GM18520 (cell line): Measurements from ENCODE around the gene FBXO8.
"Not testable (repeated sequence)": the region's sequence is repeated elsewhere in the genome, so short reads cannot be mapped to it uniquely, and the experiment has no call there.

Experiments used
- ATAC-seq: cut with Tn5 transposase; IDR thresholded peaks from one replicate; pipeline ENCODE4 v1.9.1; 2021; ENCODE audit not compliant: unreplicated experiment

The FBXO8 gene, protein sequence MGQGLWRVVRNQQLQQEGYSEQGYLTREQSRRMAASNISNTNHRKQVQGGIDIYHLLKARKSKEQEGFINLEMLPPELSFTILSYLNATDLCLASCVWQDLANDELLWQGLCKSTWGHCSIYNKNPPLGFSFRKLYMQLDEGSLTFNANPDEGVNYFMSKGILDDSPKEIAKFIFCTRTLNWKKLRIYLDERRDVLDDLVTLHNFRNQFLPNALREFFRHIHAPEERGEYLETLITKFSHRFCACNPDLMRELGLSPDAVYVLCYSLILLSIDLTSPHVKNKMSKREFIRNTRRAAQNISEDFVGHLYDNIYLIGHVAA

DNA sequence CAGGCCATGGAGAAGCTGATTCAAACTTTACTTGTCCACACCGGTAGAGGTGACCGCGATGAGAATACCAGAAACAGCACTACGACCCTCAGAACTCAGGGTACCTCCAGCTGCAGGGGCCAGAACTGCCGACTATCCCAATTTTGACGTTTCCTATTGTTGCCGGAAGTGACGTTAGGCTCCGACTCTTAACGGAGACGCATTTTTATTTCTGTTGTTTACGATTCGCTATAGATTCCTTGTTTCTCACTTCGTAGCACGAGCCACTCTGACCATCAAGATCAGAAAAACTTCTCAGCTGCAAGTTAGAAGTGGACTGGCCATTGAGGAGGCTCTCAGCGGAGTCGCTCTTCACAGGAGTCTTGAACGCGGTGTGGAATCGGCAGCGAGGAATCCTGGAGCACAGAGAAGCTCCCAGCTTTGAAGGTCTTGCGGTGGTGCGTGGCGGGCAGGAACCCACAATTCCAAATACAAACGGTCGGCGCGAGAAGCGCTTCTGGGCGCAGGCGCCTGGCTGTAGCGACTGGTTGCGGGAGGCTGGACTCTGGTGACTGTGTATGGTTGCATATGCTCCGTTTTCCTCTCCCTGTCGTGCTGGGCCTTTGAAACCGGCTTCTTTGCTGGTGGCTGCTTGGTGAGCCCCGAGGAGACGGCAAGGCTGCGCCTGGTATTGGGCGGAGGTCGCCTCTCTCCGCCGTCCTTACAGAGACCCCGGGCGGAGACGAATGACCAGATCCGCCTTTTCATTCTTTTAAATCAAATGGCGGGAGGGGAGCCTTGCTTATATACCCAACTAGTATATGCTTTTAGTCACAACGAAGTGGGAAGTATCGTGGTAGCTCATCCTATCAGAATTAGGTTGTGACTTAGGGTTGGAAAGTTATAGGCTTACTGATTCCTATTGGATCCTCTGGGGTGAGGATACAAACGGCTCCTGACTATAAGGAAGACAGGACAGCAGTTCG is at the start of gene FBXO8, which contains the start of gene CEP44:
Gene FBXO8 (minus strand): TSS at position 161 of the 965 bp plus-strand sequence. CDS start 20,575 bp downstream, outside the sequence.
Gene CEP44 (plus strand): TSS at position 405 of the 965 bp plus-strand sequence. CDS start 15,211 bp downstream, outside the sequence.
- peak; percentile 31 for ATAC-seq

DNA sequence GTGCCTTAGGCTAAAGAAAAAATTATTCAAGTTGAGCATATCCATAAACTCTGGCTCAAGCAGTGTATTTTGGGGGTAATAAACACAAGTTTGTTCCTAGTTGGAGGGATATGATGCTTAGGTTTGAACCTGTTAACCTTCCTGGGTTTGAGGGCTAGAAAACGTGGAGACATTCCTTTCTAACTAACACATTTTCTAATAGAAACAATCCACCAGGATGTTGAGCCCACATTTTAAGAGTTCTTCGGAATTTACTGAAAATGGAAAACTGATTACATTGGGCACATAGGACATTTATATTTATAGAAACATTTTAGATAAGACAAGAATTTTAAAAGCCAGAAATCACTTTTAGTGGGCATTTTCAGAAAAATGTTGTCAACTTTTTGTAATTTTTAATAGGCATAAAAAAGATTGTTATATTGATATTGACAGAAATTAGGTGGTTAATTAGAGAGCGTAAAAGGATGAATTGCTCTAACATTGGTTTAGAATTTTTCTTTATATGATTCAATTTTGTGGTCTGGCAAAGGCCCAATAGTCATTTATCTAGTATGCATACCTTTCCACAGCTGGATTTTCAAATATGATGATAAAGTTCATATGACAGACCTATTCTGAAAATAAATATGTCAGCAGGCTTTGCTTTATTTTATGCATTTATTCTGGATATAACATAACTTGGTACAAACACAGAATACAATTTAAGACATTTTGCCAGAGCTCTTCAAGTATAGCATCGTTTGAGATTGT is 49.5 kb upstream of the FBXO8 start:
- no peak for ATAC-seq

DNA sequence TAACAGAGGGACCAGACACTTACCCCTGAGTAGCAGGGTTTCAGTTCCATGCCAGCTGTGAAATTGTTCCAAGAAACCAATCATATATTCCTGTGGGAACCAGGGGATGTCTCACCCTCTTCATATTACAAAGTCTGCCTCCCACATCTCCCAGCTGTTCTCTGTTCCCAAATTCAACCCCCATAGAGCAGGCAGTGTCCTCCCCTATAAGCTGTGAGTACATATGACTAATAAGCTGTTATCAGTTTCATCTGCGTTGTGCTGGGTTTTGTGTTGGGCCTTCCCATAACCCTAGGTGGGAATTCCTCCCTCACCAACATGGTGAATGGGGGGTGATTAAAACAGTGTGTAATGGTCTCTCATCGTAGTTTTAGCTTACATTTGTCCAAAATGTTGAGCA is 41.3 kb upstream of the FBXO8 start:
- no peak for ATAC-seq

DNA sequence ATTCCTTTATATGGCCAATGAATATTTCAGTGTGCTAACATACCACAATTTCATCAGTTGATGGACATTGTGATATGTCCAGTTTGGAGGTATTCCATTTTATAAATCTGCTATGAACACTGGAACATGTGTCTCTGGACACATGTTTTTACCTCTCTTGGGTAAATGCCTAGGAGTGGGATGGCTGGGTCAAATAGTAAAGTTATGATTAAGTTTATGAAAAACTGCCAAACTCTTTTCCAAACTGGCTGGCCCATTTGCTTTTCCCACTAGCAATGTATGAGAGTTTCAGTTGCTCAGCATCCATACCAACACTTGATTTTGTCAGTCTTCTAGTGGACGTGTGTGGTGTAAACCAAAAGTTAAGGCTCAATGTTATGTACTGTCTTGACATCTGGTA is 40.8 kb upstream of the FBXO8 start:
- no peak for ATAC-seq

DNA sequence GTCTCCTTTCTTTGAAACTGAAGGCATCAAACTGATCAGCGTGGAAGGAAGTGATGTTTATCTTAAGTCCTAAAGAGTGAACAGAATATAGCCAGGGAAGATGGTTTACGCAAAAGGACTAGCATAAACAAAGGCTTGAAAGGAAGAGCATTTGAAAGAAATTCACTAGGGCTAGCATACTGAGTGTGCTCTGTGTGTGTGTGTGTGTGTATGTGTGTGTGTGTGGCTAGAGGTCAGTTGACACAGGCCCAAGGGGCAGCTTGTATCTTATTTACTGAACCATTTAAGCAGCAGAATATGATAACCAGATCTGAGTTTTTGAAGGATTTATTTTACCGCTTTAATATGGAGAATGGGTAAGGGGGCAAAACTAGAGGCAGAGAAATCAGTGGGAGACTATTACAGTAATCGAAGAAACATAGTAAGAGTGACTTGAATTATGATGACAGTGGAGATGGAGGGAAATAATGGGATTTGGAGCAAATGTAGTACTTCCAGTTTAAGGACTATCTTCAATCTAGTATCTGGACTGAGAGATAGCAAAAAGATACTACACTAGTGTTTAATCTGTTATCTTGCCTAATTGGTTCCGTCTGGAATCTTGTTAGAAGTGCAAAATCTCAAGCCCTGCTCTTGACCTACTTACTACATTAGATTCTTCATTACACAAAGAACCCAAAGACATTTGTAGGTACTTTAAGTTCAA is 37.2 kb upstream of the FBXO8 start:
- no peak for ATAC-seq

DNA sequence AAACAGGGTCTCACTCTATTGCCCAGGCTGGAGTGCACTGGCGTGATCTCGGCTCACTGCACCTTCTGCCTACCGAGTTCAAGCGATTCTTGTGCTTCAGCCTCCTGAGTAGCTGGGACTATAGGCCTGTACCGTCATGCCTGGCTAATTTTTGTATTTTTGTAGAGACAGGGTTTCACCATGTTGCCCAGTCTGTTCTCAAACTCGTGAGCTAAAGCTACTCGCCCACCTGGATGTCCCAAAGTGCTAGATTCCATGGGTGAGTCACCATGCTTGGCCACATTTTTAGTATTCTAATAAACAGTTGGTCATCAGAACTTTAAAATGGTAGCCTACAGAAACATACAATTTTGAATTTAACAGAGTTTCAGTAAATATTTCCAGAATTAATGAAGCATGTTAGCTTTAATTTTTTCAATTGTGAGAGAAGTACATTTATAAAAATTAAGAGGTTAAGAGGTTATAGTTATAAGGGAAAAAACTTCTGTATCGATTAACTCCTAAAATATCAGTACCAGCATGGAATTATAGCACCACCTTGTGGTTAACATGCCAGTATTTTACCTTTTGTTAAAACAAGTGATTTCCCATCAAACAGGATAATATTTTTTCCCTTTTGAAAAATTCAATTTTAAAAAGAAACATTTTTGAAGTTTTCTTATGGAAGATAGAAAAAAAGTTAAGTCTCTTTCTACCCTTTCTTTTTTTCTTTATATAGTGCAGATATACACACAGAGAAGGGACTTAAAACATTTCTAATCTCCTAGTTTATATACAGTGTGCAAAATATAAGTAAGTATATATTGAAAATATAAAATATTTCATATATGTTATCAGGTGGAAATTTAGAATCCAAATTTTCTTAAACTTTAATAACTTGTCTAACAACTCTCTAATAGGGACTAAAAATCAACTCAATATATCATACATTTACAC is 35.6 kb upstream of the FBXO8 start:
- ATAC-seq: no peak

DNA sequence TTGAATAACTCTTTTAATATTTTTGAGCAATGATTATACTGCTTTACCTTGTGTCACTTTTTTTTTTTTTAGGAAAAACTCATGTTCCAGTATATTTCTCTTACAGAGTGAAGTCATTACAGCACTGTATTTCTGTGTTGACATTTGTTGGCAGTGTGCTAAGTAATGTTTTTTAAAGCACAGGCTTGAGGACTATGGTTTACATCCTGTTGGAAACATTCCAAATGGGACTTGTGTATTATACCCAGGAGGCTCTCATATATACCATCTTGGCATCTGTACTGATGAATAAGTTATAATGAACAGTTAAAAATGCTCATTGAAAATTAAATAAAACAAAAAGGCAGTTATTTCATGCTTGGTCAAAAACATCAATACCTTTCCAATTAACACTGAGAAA is 34.1 kb upstream of the FBXO8 start:
- no peak for ATAC-seq

DNA sequence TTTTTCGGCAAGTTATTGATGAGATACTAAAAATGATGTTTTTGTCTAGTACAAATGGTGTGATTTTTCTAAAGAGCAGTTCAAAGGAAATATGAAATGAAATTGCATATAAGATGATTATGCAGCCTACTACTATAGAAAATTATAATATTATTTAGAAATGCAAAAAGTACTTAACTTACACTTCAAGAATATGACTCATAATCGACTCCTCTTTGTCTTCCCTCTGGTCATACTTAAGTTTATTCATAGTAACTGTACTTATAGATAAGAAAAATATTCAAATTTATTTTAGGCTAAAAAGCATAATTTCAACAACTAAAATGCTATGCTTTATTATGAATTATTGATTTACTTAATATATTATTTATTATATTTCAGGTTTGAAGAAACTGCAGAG is 33.5 kb upstream of the FBXO8 start:
- no peak for ATAC-seq

DNA sequence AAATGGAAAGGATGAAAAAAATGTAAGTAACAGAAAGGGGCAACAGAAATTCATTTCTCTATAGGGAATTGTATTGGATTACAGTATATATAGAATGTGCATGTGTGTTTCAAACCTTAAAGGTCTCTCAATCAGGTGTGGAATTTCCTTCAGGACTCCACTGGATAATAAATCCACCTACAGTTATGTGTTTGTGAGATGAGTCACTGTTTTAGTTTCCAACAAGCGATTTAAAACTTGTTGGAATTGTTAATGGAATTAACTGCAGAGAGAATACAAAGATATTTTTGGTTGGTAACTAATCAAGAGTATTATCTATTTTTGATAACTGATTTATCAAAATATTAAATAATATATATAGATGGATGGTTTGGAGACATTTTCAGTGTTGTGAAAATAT is 33.1 kb upstream of the FBXO8 start:
- no peak for ATAC-seq

DNA sequence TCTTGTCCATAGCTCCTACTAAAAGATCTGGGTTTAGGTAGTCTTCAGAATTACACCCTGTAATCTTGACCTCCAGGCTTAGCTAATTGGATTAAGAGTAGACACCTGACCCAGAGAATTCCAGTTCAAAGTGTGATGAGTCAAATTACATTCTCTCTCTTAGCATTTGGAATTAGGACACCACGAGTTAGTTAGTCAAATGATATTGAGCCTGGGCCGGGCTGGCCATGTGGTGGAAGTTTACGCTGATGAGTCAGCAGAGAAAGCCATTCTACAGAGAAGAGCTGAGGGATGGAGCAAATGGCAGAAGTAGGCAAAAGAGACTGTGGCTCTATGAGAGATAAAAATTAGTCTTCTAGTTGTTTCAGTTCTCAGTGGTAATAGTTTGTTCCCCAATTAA is 31.3 kb upstream of the FBXO8 start:
- ATAC-seq: no peak

DNA sequence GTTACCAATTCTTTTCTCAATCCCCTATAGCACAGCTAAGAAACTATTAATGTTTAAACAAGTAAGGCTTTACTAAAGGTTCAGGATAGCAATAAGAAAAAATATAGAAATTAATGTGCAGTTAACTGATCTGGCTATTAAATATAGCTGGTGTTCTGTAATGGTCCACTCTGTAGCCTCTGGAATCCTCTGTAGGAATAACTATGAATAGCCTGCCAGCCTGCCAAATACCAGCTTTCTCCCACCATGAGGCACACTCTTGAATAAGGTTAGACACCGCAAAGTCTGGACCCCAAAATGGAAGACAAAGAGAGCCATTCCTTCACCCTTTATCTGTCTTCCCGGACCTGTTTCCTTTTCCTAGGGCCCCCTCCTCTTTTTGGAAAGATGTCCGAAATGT is 30.8 kb upstream of the FBXO8 start:
- no peak for ATAC-seq

DNA sequence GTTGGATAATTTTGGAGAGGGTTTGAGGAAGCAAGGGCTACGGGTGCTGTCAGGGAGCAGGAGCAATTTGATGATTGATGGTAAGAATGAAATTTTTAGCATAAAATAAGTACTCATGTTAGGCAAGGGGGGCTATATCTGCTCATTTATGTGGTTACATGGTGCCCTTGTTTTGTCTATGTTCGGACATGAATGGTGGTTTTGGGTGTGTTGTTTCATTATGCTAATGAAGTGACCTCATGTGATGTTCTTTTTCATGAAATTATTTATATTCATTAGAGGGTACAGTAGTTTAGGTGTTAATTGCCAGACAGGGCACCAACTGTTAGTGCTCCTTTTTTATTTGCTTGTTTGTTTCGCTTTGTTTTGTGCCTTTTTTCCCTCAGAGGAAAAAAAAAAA is 29.5 kb upstream of the FBXO8 start:
- ATAC-seq: no peak

DNA sequence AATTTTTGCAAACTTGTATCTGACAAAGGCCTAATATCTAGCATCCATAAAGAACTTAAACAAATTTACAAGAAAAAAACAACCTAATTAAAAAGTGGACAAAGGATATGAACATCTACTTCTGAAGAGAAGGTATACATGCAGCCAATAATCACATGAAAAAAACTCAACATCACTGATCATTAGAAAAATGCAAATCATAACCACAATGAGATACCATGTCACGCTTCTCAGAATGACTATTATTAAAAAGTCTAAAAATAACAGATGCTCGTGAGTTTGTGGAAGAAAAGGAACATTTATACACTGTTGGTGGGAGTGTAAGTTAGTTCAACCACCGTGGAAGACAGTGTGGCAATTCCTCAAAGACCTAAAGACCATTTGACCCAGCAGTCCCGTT is 24.2 kb upstream of the FBXO8 start:
- no peak for ATAC-seq

DNA sequence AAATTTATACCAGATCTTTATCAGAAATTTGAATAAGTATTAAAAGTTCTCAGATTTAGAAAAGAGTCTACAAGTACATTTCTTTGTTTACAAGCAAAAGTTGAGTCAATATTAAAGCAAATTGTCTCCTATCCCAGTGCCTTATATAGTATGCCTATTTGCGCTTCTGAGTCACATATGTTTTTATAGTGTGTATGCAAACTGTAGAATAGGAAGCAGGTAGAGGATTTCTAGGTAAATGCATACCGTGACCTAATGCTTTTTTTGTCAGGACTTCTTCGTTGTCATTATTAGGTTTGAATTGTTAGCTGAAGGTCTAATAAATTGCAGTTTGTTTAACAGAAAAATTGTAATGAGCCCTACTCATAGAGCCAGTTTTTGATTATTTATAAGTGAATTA is 22.5 kb upstream of the FBXO8 start:
- ATAC-seq: no peak

DNA sequence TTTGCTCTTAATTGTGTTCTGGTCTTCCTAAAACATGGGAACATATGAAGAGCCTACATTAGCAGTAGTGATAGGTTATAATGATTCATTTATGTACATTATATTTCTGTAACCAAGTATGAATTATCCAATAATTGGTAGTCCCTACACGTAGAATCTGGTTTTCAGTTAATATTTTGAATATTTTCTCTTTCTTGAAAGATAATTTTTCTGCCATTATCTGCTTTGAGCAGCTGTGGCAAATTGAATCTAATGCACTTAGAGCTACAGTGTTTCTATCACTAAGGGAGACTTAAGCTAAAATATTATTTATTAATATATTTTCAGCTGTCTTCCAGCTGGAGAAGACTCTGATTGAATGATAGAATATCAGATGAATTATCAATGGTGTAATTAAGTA is 21.2 kb upstream of the FBXO8 start:
- ATAC-seq: no peak

DNA sequence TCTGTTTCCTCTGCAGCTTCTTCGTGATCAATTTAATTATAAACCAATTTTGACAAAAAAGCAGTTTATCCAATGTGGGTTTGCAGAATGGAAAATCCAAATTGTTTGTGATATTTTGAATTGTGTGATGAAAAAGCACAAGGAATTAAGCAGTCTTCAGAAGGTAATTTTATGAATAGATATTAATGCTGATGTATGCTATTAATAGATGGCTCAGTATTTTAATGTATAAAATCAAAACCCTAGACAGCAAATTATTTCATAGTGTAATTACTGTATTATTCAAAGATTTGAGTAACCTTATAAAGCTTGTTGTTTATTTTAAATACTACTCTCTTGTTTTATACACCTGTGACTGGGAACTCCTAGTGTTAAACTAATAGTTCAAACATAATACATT is 20.2 kb upstream of the FBXO8 start:
- ATAC-seq: no peak

DNA sequence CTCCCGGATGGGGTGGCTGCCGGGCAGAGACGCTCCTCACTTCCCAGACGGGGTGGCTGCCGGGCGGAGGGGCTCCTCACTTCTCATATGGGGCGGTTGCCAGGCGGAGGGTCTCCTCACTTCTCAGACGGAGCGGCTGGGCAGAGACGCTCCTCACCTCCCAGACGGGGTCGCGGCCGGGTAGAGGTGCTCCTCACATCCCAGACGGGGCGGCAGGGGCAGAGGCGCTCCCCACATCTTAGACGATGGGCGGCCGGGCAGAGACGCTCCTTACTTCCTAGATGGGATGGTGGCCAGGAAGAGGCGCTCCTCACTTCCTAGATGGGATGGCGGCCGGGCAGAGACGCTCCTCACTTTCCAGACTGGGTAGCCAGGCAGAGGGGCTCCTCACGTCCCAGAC is 11.7 kb upstream of the FBXO8 start:
- not testable (repeated sequence) for ATAC-seq

DNA sequence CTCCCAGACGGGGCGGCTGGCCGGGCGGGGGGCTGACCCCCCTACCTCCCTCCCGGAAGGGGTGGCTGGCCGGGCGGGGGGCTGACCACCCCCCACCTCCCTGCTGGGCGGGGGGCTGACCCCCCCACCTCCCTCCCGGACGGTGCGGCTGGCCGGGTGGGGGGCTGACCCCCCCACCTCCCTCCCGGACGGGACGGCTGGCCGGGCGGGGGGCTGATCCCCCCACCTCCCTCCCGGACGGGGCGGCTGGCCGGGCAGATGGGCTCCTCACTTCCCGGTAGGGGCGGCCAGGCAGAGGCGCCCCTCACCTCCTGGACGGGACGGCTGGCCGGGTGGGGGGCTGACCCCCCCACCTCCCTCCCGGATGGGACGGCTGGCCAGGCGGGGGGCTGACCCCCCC is 11.2 kb upstream of the FBXO8 start:
- not testable (repeated sequence) for ATAC-seq

DNA sequence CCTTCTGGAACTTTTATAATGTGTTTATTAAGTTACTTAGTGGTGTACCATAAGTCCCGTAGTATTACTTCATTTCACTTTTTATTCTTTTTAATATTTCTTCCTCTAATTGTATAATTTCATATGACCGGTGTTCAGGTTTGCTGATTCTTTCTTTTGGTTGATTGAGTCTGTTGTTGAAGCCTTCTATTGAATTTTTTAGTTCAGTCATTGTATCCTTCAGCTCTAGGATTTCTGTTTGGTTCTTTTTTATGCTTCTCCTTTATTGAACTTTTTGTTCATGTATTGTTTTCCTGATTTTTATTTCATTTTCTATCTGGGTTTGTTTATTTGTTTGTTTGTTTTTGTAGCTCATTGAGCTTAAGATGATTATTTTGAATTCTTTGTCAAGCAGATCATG is 9.0 kb upstream of the FBXO8 start:
- no peak for ATAC-seq

DNA sequence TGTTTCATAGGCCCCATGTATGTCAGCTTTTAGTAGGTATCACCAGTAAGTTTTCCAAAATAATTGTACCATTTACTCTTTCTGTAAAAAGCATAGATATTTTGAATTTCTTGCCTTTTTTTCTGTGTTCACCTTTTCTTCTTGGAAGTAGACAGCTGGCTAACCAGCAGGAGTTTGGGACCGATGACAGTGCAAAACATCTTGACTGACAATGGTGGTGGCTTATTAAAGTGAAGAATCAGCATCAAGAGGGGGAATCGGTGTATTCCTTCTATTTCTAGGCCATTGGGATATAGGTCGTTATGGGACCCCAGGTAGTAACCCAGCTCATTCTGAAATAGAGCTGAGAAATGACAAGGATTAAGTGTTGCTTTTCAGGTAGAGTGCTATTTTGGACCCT is 3.4 kb upstream of the FBXO8 start:
- ATAC-seq: no peak
